Activated CD4-positive, alpha-beta memory T cell treated with anti-CD3 and anti-CD28 coated beads, Interleukin-2, amount 10 ng/mL, durations not matched to agents 7 days and 5 days (primary cell): Measurements from ENCODE around the gene TEF. TPM values are rescaled to one million over a fixed set of nuclear protein-coding genes. Genes with fewer than 3 reads are reported as not detected.

Experiments
- total RNA-seq, 2 experiments: library from RNA; stranded (reverse); gene quantifications; one replicate each; pipeline ENCODE4 v1.2.3, GENCODE V29; 2021

Gene TEF
- total RNA-seq, 2 experiments from 2014 or later: 2.3 to 3.3 TPM

Other genes with a start within 250 kb of the TEF start
- gene L3MBTL2, start 176.6 kb upstream of the TEF start, total RNA-seq: 10 to 100 TPM; 25.9 to 30.7 TPM
- gene CHADL, start 141.0 kb upstream of the TEF start, total RNA-seq: under 1 TPM; 0.18 TPM
- 10 to 100 TPM; 98.7 to 99.7 TPM for gene RANGAP1, start 95.8 kb upstream of the TEF start, total RNA-seq
- 10 to 100 TPM; 41.7 to 42.1 TPM for gene ZC3H7B, start 80.4 kb upstream of the TEF start, total RNA-seq
- gene TOB2, start 64.9 kb downstream of the TEF start, total RNA-seq: 10 to 100 TPM; 38.7 to 41.2 TPM
- gene PHF5A, start 86.8 kb downstream of the TEF start, total RNA-seq: 10 to 100 TPM; 43.9 to 55.3 TPM
- gene ACO2, start 87.2 kb downstream of the TEF start, total RNA-seq: 10 to 100 TPM; 69.9 to 72.2 TPM
- 10 to 100 TPM; 19.2 to 20.5 TPM for gene POLR3H, start 162.5 kb downstream of the TEF start, total RNA-seq
- not detected for gene CSDC2, start 179.1 kb downstream of the TEF start, total RNA-seq
- 10 to 100 TPM; 44.4 to 46.2 TPM for gene PMM1, start 207.9 kb downstream of the TEF start, total RNA-seq
- 10 to 100 TPM; 49.3 to 53.6 TPM for gene DESI1, start 239.1 kb downstream of the TEF start, total RNA-seq
- 100 to 1,000 TPM; 244 to 251 TPM for gene XRCC6, start 239.4 kb downstream of the TEF start, total RNA-seq